ENCODE results near the gene PRKAA2.

DNA sequence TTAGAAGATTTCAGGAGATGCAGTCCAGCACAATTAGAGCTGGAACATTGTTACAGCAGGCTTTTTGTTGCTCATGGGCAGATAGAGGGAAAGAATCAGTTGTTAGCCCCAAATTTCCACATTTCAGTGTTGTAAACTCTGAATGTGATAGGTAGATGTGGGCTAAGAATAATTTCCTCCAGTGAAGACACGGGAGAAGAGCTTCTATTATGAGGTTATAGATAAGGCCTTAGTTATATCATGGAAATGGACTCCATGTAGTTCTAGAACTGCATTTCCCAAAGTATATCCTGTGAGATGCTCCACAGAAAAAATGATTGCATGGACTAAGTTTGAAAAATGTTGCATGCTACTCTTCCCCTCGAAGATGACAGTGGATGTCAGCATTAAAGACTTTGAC, 64.9 kb downstream of the PRKAA2 start:
- no peak for TF ChIP-seq CTCF (conservative IDR thresholded peaks at IDR 0.05; ENCODE audit: low read length)
- TF ChIP-seq EZH2phosphoT487 (IDR thresholded peaks at IDR 0.05; ENCODE audit: borderline replicate concordance, low read depth, low read length): no peak

Measured in OCI-LY7 (cell line).